ENCODE measurements around the gene SORCS2.

DNA sequence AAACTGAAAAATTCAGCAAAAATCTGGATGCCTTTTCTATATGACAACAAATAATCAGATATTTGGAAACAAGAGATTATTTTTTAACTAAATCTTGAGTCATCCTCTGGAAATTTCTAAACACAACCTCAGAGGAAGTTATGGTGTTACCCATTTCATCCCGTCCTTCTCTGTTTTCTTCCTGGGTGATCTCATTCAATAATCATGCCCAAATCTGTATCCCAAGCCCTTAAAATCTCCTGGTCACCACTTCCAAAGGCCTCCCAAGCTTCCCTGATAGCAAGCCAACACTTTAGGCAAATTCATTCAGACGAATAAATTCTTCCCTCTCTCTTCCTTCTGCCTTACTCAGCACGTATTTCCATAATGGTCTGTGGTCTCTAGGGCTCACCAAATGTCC lies 9.7 kb upstream of the SORCS2 start:
- TF ChIP-seq POLR2AphosphoS5 (IDR thresholded peaks at IDR 0.05; ENCODE audit: low read depth, low read length) (no peak), TAF1 (IDR thresholded peaks at IDR 0.05; ENCODE audit: borderline replicate concordance, insufficient read depth, low read length) (no peak), FOXP2 (optimal IDR thresholded peaks at IDR 0.05; ENCODE audit: borderline replicate concordance, extremely low read depth, extremely low read length, insufficient read depth) (no peak)
- TF ChIP-seq, protein P1, sequence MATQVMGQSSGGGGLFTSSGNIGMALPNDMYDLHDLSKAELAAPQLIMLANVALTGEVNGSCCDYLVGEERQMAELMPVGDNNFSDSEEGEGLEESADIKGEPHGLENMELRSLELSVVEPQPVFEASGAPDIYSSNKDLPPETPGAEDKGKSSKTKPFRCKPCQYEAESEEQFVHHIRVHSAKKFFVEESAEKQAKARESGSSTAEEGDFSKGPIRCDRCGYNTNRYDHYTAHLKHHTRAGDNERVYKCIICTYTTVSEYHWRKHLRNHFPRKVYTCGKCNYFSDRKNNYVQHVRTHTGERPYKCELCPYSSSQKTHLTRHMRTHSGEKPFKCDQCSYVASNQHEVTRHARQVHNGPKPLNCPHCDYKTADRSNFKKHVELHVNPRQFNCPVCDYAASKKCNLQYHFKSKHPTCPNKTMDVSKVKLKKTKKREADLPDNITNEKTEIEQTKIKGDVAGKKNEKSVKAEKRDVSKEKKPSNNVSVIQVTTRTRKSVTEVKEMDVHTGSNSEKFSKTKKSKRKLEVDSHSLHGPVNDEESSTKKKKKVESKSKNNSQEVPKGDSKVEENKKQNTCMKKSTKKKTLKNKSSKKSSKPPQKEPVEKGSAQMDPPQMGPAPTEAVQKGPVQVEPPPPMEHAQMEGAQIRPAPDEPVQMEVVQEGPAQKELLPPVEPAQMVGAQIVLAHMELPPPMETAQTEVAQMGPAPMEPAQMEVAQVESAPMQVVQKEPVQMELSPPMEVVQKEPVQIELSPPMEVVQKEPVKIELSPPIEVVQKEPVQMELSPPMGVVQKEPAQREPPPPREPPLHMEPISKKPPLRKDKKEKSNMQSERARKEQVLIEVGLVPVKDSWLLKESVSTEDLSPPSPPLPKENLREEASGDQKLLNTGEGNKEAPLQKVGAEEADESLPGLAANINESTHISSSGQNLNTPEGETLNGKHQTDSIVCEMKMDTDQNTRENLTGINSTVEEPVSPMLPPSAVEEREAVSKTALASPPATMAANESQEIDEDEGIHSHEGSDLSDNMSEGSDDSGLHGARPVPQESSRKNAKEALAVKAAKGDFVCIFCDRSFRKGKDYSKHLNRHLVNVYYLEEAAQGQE (IDR thresholded peaks at IDR 0.05; ENCODE audit: insufficient read depth in 1 of 2, low read depth in 2 of 2, low read length in 2 of 2): no peak

All from PFSK-1 (cell line).